NCI-H748 treated with DMSO at 0.1 percent for 48 hours (cell line): ENCODE results near the gene SHOX.
"Not testable (repeated sequence)": the region's sequence is repeated elsewhere in the genome, so short reads cannot be mapped to it uniquely, and the experiment has no call there.

Experiments used
- DNase-seq: peaks from one replicate; lab custom pipeline; 2025; lab: John Stamatoyannopoulos, UW

The SHOX gene

GRCh38 chrX:630612-631496, at the start of gene SHOX:
Gene SHOX, plus strand, starts transcription at chrX:630791. Its CDS starts 107 bp downstream, at chrX:630898.
- no peak for DNase-seq

- DNase-seq: no peak
Observed at GRCh38 chrX:581066-581465, 49.5 kb upstream of the SHOX start.

GRCh38 chrX:581720-582298, 48.8 kb upstream of the SHOX start:
- no peak for DNase-seq

GRCh38 chrX:584572-584971, 46.0 kb upstream of the SHOX start:
- DNase-seq: no peak

- no peak for DNase-seq
Observed at GRCh38 chrX:585115-585808, 45.3 kb upstream of the SHOX start.

- DNase-seq: no peak
Observed at GRCh38 chrX:586351-586750, 44.2 kb upstream of the SHOX start.

GRCh38 chrX:589261-589660, 41.3 kb upstream of the SHOX start:
- DNase-seq: not testable (repeated sequence)

GRCh38 chrX:590693-591404, 39.7 kb upstream of the SHOX start:
- DNase-seq: no peak

GRCh38 chrX:599837-600715, 30.5 kb upstream of the SHOX start:
- DNase-seq: no peak

- DNase-seq: not testable (repeated sequence)
Observed at GRCh38 chrX:603029-603428, 27.6 kb upstream of the SHOX start.

- not testable (repeated sequence) for DNase-seq
Observed at GRCh38 chrX:604616-605015, 26.0 kb upstream of the SHOX start.

GRCh38 chrX:608088-608487, 22.5 kb upstream of the SHOX start:
- not testable (repeated sequence) for DNase-seq

GRCh38 chrX:614136-614535, 16.5 kb upstream of the SHOX start:
- no peak for DNase-seq

GRCh38 chrX:617401-617800, 13.2 kb upstream of the SHOX start:
- DNase-seq: no peak

- no peak for DNase-seq
Observed at GRCh38 chrX:617891-618290, 12.7 kb upstream of the SHOX start.

- DNase-seq: not testable (repeated sequence)
Observed at GRCh38 chrX:618304-618703, 12.3 kb upstream of the SHOX start.

- DNase-seq: no peak
Observed at GRCh38 chrX:618761-619450, 11.7 kb upstream of the SHOX start.

GRCh38 chrX:619451-619811, 11.2 kb upstream of the SHOX start:
- no peak for DNase-seq

- DNase-seq: no peak
Observed at GRCh38 chrX:619812-620531, 10.6 kb upstream of the SHOX start.
